Activated naive CD4-positive, alpha-beta T cell treated with Interleukin-2 at 50 U/mL for 16 hours (primary cell): ENCODE measurements around the gene GZMH.
"Not testable (repeated sequence)": the region's sequence is repeated elsewhere in the genome, so short reads cannot be mapped to it uniquely, and the experiment has no call there.

Experiments
- DNase-seq: peaks from one replicate; pipeline ENCODE4 v3.0.0-alpha.2; 2020

Gene GZMH

GRCh38 chr14:24609655-24610344 is at the start of gene GZMH:
Gene GZMH, minus strand, starts transcription at chr14:24609685. Its CDS starts 72 bp downstream, at chr14:24609613.
- DNase-seq: no peak

- DNase-seq: not testable (repeated sequence)
Observed at GRCh38 chr14:24648361-24648760, 38.9 kb upstream of the GZMH start.

GRCh38 chr14:24639905-24640304 is 30.4 kb upstream of the GZMH start:
- no peak for DNase-seq

GRCh38 chr14:24639270-24639669 is 29.8 kb upstream of the GZMH start:
- no peak for DNase-seq

GRCh38 chr14:24634158-24634557 is 24.7 kb upstream of the GZMH start, which contains the start of gene GZMB:
Gene GZMB, minus strand, starts transcription at chr14:24634190. Its CDS starts 30 bp downstream, at chr14:24634160.
- DNase-seq: peak; percentile 64

- DNase-seq: no peak
Observed at GRCh38 chr14:24633353-24633752, 23.9 kb upstream of the GZMH start.

- DNase-seq: no peak
Observed at GRCh38 chr14:24632761-24633160, 23.3 kb upstream of the GZMH start.

GRCh38 chr14:24632336-24632735 is 22.9 kb upstream of the GZMH start:
- DNase-seq: no peak

- no peak for DNase-seq
Observed at GRCh38 chr14:24631749-24632335, 22.4 kb upstream of the GZMH start.

GRCh38 chr14:24630872-24631477 is 21.5 kb upstream of the GZMH start:
- no peak for DNase-seq

GRCh38 chr14:24630087-24630871 is 20.8 kb upstream of the GZMH start:
- DNase-seq: no peak

- DNase-seq: no peak
Observed at GRCh38 chr14:24629521-24629920, 20.0 kb upstream of the GZMH start.

GRCh38 chr14:24613747-24614146 is 4.3 kb upstream of the GZMH start:
- DNase-seq: no peak

- DNase-seq: no peak
Observed at GRCh38 chr14:24613241-24613640, 3.8 kb upstream of the GZMH start.

GRCh38 chr14:24612196-24612595 is 2.7 kb upstream of the GZMH start:
- DNase-seq: no peak

- DNase-seq: no peak
Observed at GRCh38 chr14:24607635-24608514, 1.6 kb downstream of the GZMH start.

- no peak for DNase-seq
Observed at GRCh38 chr14:24607081-24607480, 2.4 kb downstream of the GZMH start.

GRCh38 chr14:24606297-24606696 is 3.2 kb downstream of the GZMH start:
- no peak for DNase-seq

- DNase-seq: peak; percentile 72
Observed at GRCh38 chr14:24605435-24606190, 3.9 kb downstream of the GZMH start.

- no peak for DNase-seq
Observed at GRCh38 chr14:24597403-24597802, 12.1 kb downstream of the GZMH start.

- no peak for DNase-seq
Observed at GRCh38 chr14:24595073-24595808, 14.2 kb downstream of the GZMH start.
